H1 (cell line): ENCODE measurements around the gene PELO. TPM values are rescaled to one million over a fixed set of nuclear protein-coding genes. Genes with fewer than 3 reads are reported as not detected.

ENCODE experiments used
- CTCF ChIA-PET: fragments of 300-600 bp; sonication (Branson Sonifier 250); formaldehyde crosslinking; loops from one replicate; lab custom pipeline; 2021; ENCODE audit not compliant: partially characterized antibody; lab: Charles Lee
- POLR2A ChIA-PET: fragments of 300-600 bp; sonication (Branson Sonifier 250); formaldehyde crosslinking; loops from one replicate; lab custom pipeline; 2021; ENCODE audit warnings: inconsistent platforms; ENCODE audit not compliant: partially characterized antibody; lab: Charles Lee
- DNase-seq, 2 experiments: peaks; one replicate each; pipeline versions ENCODE4 v3.0.0 to v3.0.0-alpha.2; 2010 to 2022; ENCODE audit warnings: low spot score in 2 of 2, low read depth in 1 of 2, mixed read lengths in 1 of 2
- FAIRE-seq: peaks from 2 replicates; lab custom pipeline; 2011; peaks lifted over from hg19 to GRCh38; lab: Jason Lieb, UNC
- H2AFZ ChIP-seq: 2 replicates; pipeline ENCODE4 v1.8.1; 2012; ENCODE audit warnings: low read length, inconsistent platforms
- H2AK5ac ChIP-seq: 2 replicates; pipeline ENCODE4 v1.6.1; 2013; ENCODE audit warnings: low read depth, low read length
- H2BK120ac ChIP-seq: replicated peaks from 2 replicates; pipeline ENCODE3; 2013; ENCODE audit warnings: low read depth, low read length, inconsistent platforms
- H2BK12ac ChIP-seq: 2 replicates; pipeline ENCODE4 v1.6.1; 2013; ENCODE audit warnings: low read depth, low read length
- H2BK15ac ChIP-seq: 2 replicates; pipeline ENCODE4 v1.6.1; 2013; ENCODE audit warnings: low read length
- H2BK20ac ChIP-seq: 2 replicates; pipeline ENCODE4 v1.6.1; 2013; ENCODE audit warnings: low read length
- H2BK5ac ChIP-seq: 2 replicates; pipeline ENCODE4 v1.6.1; 2013; ENCODE audit warnings: low read depth, low read length
- H3K14ac ChIP-seq: 2 replicates; pipeline ENCODE4 v1.6.1; 2013; ENCODE audit warnings: inconsistent platforms; ENCODE audit not compliant: insufficient read length
- H3K18ac ChIP-seq: 2 replicates; pipeline ENCODE4 v1.6.1; 2013; ENCODE audit warnings: low read length; ENCODE audit errors: extremely low read depth
- H3K23ac ChIP-seq: 2 replicates; pipeline ENCODE4 v1.6.1; 2013; ENCODE audit warnings: inconsistent platforms; ENCODE audit not compliant: insufficient read length
- H3K23me2 ChIP-seq: 2 replicates; pipeline ENCODE4 v1.6.1; 2013; ENCODE audit warnings: low read depth, low read length
- H3K27ac ChIP-seq: 2 replicates; pipeline ENCODE4 v1.6.1; 2011; ENCODE audit warnings: low read depth, low read length, inconsistent platforms
- H3K27me3 ChIP-seq, 4 experiments: replicated peaks in 1 of 4; 1 replicate in 1 of 4; 2 replicates in 3 of 4; pipeline versions ENCODE4 v1.6.1 to v1.8.1; 2011 to 2013; ENCODE audit warnings: low read length in 3 of 4, mild to moderate bottlenecking in 3 of 4, inconsistent platforms in 2 of 4, mixed read lengths in 2 of 4, moderate library complexity in 1 of 4; ENCODE audit not compliant: control insufficient read depth in 3 of 4, insufficient read depth in 3 of 4; ENCODE audit errors: extremely low read depth in 1 of 4
- H3K36me3 ChIP-seq, 4 experiments: 2 replicates each; pipeline versions ENCODE4 v1.6.1 to v1.8.1; 2011 to 2013; ENCODE audit warnings: mild to moderate bottlenecking in 4 of 4, low read length in 3 of 4, moderate library complexity in 2 of 4, control low read depth in 1 of 4, inconsistent platforms in 1 of 4; ENCODE audit not compliant: insufficient read depth in 4 of 4, control insufficient read depth in 2 of 4
- H3K4ac ChIP-seq: replicated peaks from 2 replicates; pipeline ENCODE3; 2013; ENCODE audit warnings: low read length, low read depth, mixed read lengths, inconsistent platforms; ENCODE audit not compliant: insufficient read length
- H3K4me1 ChIP-seq, 4 experiments: replicated peaks in 1 of 4; 1 replicate in 1 of 4; 2 replicates in 3 of 4; pipeline versions ENCODE4 v1.6.1 to v1.8.1; 2011 to 2013; ENCODE audit warnings: low read length in 3 of 4, inconsistent platforms in 2 of 4, mixed read lengths in 1 of 4; ENCODE audit not compliant: insufficient read depth in 4 of 4, control insufficient read depth in 3 of 4
- H3K4me2 ChIP-seq, 2 experiments: 2 replicates each; pipeline versions ENCODE4 v1.6.1 to v1.8.1; 2011 to 2013; ENCODE audit warnings: low read depth in 2 of 2, low read length in 2 of 2, control low read depth in 1 of 2, inconsistent platforms in 1 of 2, mild to moderate bottlenecking in 1 of 2; ENCODE audit not compliant: insufficient read depth in 1 of 2
- H3K4me3 ChIP-seq, 4 experiments: fragments of 200-600, 300-600 bp in 1 of 4; sonication (generic), shearing (Covaris generic), sonication (Bioruptor Twin) in 1 of 4; 2 replicates each; pipeline versions ENCODE4 v1.5.1 to v1.8.1; 2011 to 2016; ENCODE audit warnings: low read length in 4 of 4, low read depth in 3 of 4, control low read depth in 2 of 4, inconsistent platforms in 2 of 4, mild to moderate bottlenecking in 2 of 4, mixed read lengths in 1 of 4, moderate library complexity in 1 of 4; ENCODE audit not compliant: insufficient read depth in 2 of 4; ENCODE audit errors: extremely low read depth in 1 of 4
- H3K56ac ChIP-seq: replicated peaks from 2 replicates; pipeline ENCODE3; 2013; ENCODE audit warnings: low read depth, mild to moderate bottlenecking, mixed read lengths, low read length, inconsistent platforms; ENCODE audit not compliant: insufficient read length
- H3K79me1 ChIP-seq: 2 replicates; pipeline ENCODE4 v1.6.1; 2013; ENCODE audit warnings: low read depth, low read length, control low read depth
- H3K79me2 ChIP-seq, 2 experiments: 2 replicates each; pipeline versions ENCODE4 v1.6.1 to v1.8.1; 2012 to 2013; ENCODE audit warnings: low read length in 2 of 2, mild to moderate bottlenecking in 2 of 2, inconsistent platforms in 1 of 2; ENCODE audit not compliant: insufficient read depth in 2 of 2, control insufficient read depth in 1 of 2
- H3K9ac ChIP-seq, 4 experiments: replicated peaks in 1 of 4; 1 replicate in 1 of 4; 2 replicates in 3 of 4; pipeline versions ENCODE4 v1.6.1 to v1.8.1; 2011 to 2013; ENCODE audit warnings: low read depth in 3 of 4, low read length in 3 of 4, control low read depth in 2 of 4, mild to moderate bottlenecking in 2 of 4, moderate library complexity in 2 of 4, inconsistent platforms in 1 of 4; ENCODE audit errors: extremely low read depth in 1 of 4
- H3K9me3 ChIP-seq, 2 experiments: 2 replicates each; pipeline versions ENCODE4 v1.6.1 to v1.8.1; 2012 to 2013; ENCODE audit warnings: mild to moderate bottlenecking in 2 of 2, moderate library complexity in 2 of 2, control low read depth in 1 of 2, inconsistent platforms in 1 of 2, low read depth in 1 of 2, low read length in 1 of 2, mixed read lengths in 1 of 2; ENCODE audit not compliant: insufficient read depth in 2 of 2
- H4K20me1 ChIP-seq, 2 experiments: replicated peaks in 1 of 2; 2 replicates each; pipeline versions ENCODE3 to v1.8.1; 2011 to 2013; ENCODE audit warnings: inconsistent platforms in 2 of 2, low read length in 2 of 2, mild to moderate bottlenecking in 1 of 2; ENCODE audit not compliant: insufficient read depth in 2 of 2, control insufficient read depth in 1 of 2
- H4K5ac ChIP-seq: 2 replicates; pipeline ENCODE4 v1.6.1; 2013; ENCODE audit warnings: low read length, low read depth, mixed read lengths, inconsistent platforms; ENCODE audit not compliant: insufficient read length
- H4K8ac ChIP-seq: 2 replicates; pipeline ENCODE4 v1.8.0; 2013; ENCODE audit warnings: mild to moderate bottlenecking, moderate library complexity, low read length, inconsistent platforms; ENCODE audit not compliant: insufficient read depth; ENCODE audit errors: extremely low read depth
- H4K91ac ChIP-seq: replicated peaks from 2 replicates; pipeline ENCODE3; 2013; ENCODE audit warnings: low read length, mixed read lengths, inconsistent platforms; ENCODE audit not compliant: insufficient read length
- CBX8 ChIP-seq: fragments of 300-800, 300-1000 bp; sonication (generic); IDR thresholded peaks from 2 replicates; pipeline ENCODE4 v1.7.1; 2016; ENCODE audit warnings: low read depth, low read length, borderline replicate concordance
- CREB1 ChIP-seq: IDR thresholded peaks from 2 replicates; pipeline ENCODE4 v1.6.1; 2012; ENCODE audit warnings: inconsistent platforms
- EP300 ChIP-seq, 2 experiments: IDR thresholded peaks; 1 replicate in 1 of 2; 2 replicates in 1 of 2; pipeline ENCODE4 v1.6.1; 2011 to 2012; ENCODE audit warnings: low read depth in 2 of 2, low read length in 2 of 2, mild to moderate bottlenecking in 2 of 2, borderline replicate concordance in 1 of 2, inconsistent platforms in 1 of 2, moderate library complexity in 1 of 2
- FOSL1 ChIP-seq: IDR thresholded peaks from 2 replicates; pipeline ENCODE4 v1.6.1; 2011; ENCODE audit warnings: mild to moderate bottlenecking, low read depth, low read length, moderate library complexity; ENCODE audit not compliant: insufficient read depth
- JUND ChIP-seq: IDR thresholded peaks from 2 replicates; pipeline ENCODE4 v1.6.1; 2011; ENCODE audit warnings: mild to moderate bottlenecking, improper control_type of control experiment, low read length
- RAD21 ChIP-seq, 2 experiments: IDR thresholded peaks in 1 of 2; conservative IDR thresholded peaks in 1 of 2; 2 replicates each; pipeline ENCODE4 v1.6.1; 2011; ENCODE audit warnings: low read depth in 2 of 2, low read length in 2 of 2, improper control_type of control experiment in 1 of 2, inconsistent platforms in 1 of 2, mild to moderate bottlenecking in 1 of 2, moderate library complexity in 1 of 2
- RBBP5 ChIP-seq: IDR thresholded peaks from 2 replicates; pipeline ENCODE4 v1.7.1; 2012; ENCODE audit warnings: low read depth, mild to moderate bottlenecking, inconsistent platforms, low read length, moderate library complexity, borderline replicate concordance
- RFX5 ChIP-seq: IDR thresholded peaks from 2 replicates; pipeline ENCODE4 v1.6.1; 2011; ENCODE audit warnings: low read depth, low read length, improper control_type of control experiment, borderline replicate concordance
- SAP30 ChIP-seq: fragments of 300-600 bp; sonication (generic); IDR thresholded peaks from 2 replicates; pipeline ENCODE4 v1.7.1; 2012; ENCODE audit warnings: low read length, moderate library complexity, mild to moderate bottlenecking, inconsistent platforms; ENCODE audit not compliant: insufficient read depth, insufficient replicate concordance
- SIRT6 ChIP-seq: IDR thresholded peaks from one replicate; pipeline ENCODE4 v1.7.1; 2012; ENCODE audit warnings: low read length, inconsistent platforms
- SP4 ChIP-seq: IDR thresholded peaks from 2 replicates; pipeline ENCODE4 v1.6.1; 2012; ENCODE audit warnings: low read length, inconsistent platforms
- TAF1 ChIP-seq: IDR thresholded peaks from 2 replicates; pipeline ENCODE4 v1.6.1; 2011; ENCODE audit warnings: mild to moderate bottlenecking, low read depth, low read length
- WGBS, 2 experiments: shearing (Covaris generic) in 1 of 2; methylation state at CpG; one replicate each; pipeline versions ENCODE4 v1.1.6 to v1.1.7; 2013 to 2015; ENCODE audit warnings: low lambda C conversion rate in 2 of 2, mixed read lengths in 2 of 2, inconsistent platforms in 1 of 2, low coverage in 1 of 2, missing lambda C conversion rate in 1 of 2; ENCODE audit not compliant: insufficient replicate concordance in 2 of 2, insufficient coverage in 1 of 2, insufficient read length in 1 of 2; ENCODE audit errors: extremely low coverage in 1 of 2, missing lambda C conversion rate in 1 of 2; 5-methylcytosine and 5-hydroxymethylcytosine counted together
- polyA plus RNA-seq, 7 experiments: library from polyadenylated mRNA; depleted of rRNA in 3 of 7; stranded (reverse) in 5 of 7; unstranded in 2 of 7; fragments of >200 nt in 5 of 7; fragments of 200-250 nt in 2 of 7; gene quantifications; 1 replicate in 5 of 7; 2 replicates in 1 of 7; 4 replicates in 1 of 7; pipeline versions ENCODE4 v1.2.1 to v1.2.3, GENCODE V29; 2011 to 2013; ENCODE audit warnings: missing spikeins in 2 of 7, mixed read lengths in 2 of 7
- total RNA-seq: library from RNA; stranded (reverse); fragmentation: NEBNext Ultra II Directional; extraction: Animal tissue kit (Norgen Biotek cat#: 25700); gene quantifications from 2 replicates; pipeline ENCODE4 v1.2.1, GENCODE V29; 2021

The PELO gene
- total and polyA plus RNA-seq, 2 of the 8 experiments (the other 6 are each of a cell fraction or from before 2014, with no cell fraction given) = 10.8 to 18.5 TPM

DNA sequence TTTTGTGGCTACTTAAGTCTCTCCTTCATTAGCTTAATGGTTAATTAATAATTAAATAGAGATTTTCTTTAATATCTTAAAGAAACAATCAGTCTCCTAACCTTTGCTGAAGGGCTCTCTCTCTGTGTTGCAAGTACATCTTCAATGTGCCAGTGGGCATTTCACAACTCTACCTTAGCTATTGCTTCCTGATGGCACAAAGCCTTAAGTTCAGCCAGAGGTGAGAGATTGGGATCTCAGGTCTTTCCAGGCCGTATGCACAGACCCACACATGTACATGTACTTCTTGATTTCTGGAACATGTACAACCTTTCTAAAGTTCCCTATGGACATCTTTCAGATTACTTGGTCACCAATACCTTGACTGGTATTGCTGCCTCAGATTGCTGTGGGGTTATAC is 8.9 kb upstream of the PELO start:
- Histone ChIP-seq H3K27me3 (no peaks in the 10 kb centered on the region), H2BK120ac (no peak overlapping the region), H4K91ac (no peak overlapping the region), H2BK15ac (no peak overlapping the region), H3K4me2 (no peak overlapping the region), H3K27ac (no peak overlapping the region), H3K4ac (no peak overlapping the region), H2BK12ac (no peak overlapping the region), H2BK20ac (no peak overlapping the region), H3K9ac (no peak overlapping the region), H3K23ac (no peak overlapping the region), H3K4me1 (peaks cover 0 to 3% (median 0%) of the 10 kb centered on the region in 4 experiments; a peak in 1 of 7 replicates), H2BK5ac (no peak overlapping the region), H3K56ac (no peak overlapping the region), H3K18ac (no peak overlapping the region), H3K79me2 (no peaks in the 10 kb centered on the region), H3K23me2 (no peaks in the 10 kb centered on the region), H3K36me3 (no peaks in the 10 kb centered on the region), H3K79me1 (no peaks in the 10 kb centered on the region), H2AK5ac (no peak overlapping the region), H3K9me3 (no peaks in the 10 kb centered on the region), H4K5ac (no peak overlapping the region), H3K14ac (no peak overlapping the region), H3K4me3 (no peak overlapping the region), H4K8ac (no peak overlapping the region), H4K20me1 (no peaks in the 10 kb centered on the region), H2AFZ (no peak overlapping the region)
- ChIA-PET CTCF (interaction anchor here (1.1 kb wide), 1 partner anchor 27 kb away, joined by 3 read pairs; no protein-coding TSS in a partner anchor), POLR2A (no interaction called here)
- 94% methylated on average over 1 of the region's 1 CpG; no CpG with 5 or more reads in 1 of the 2 experiments for WGBS, 2 experiments
- DNase-seq (no peak), FAIRE-seq (no peak)
- TF ChIP-seq SIRT6 = no peak
- no peak for TF ChIP-seq RFX5
- TF ChIP-seq TAF1 = no peak
- TF ChIP-seq EP300 (IDR thresholded peaks at IDR 0.05; ENCODE audit: borderline replicate concordance in 1 of 2, low read depth in 2 of 2, low read length in 2 of 2) = no peak
- TF ChIP-seq CBX8 = no peak
- no peak for TF ChIP-seq RBBP5
- TF ChIP-seq FOSL1 = no peak
- TF ChIP-seq RAD21 (IDR thresholded peaks at IDR 0.05 in 1 of 2, conservative IDR thresholded peaks at IDR 0.05 in 1 of 2; ENCODE audit: low read depth in 2 of 2, low read length in 2 of 2) = no peak
- no peak for TF ChIP-seq JUND
- TF ChIP-seq SAP30 = no peak
- TF ChIP-seq CREB1 = no peak
- TF ChIP-seq SP4 = no peak
